KMS-11 (cell line): ENCODE data around the gene MYLK2.

Experiments used
- H2AFZ ChIP-seq: fragments of 200-600 bp; sonication (generic); 2 replicates; pipeline ENCODE4 v1.6.1; 2016; ENCODE audit warnings: antibody characterized with exemption, mixed run types, low read depth
- H3K27ac ChIP-seq: fragments of 200-600 bp; sonication (generic); 2 replicates; pipeline ENCODE4 v1.6.1; 2016; ENCODE audit warnings: mild to moderate bottlenecking, mixed run types
- H3K27me3 ChIP-seq: fragments of 200-600 bp; sonication (generic); 2 replicates; pipeline ENCODE4 v1.6.1; 2017; ENCODE audit warnings: mild to moderate bottlenecking, low read depth, mixed run types, moderate library complexity; ENCODE audit not compliant: insufficient read depth
- H3K36me3 ChIP-seq: fragments of 200-600 bp; sonication (generic); 2 replicates; pipeline ENCODE4 v1.6.1; 2017; ENCODE audit warnings: mild to moderate bottlenecking, mixed run types; ENCODE audit not compliant: insufficient read depth
- H3K4me1 ChIP-seq: fragments of 200-600 bp; sonication (generic); 2 replicates; pipeline ENCODE4 v1.6.1; 2016; ENCODE audit warnings: mild to moderate bottlenecking, low read depth, mixed run types; ENCODE audit not compliant: poor library complexity, severe bottlenecking
- H3K4me2 ChIP-seq: fragments of 200-600 bp; sonication (generic); 2 replicates; pipeline ENCODE4 v1.7.0; 2016; ENCODE audit warnings: mild to moderate bottlenecking, mixed run types
- H3K4me3 ChIP-seq: fragments of 200-600 bp; sonication (generic); IDR thresholded peaks from 2 replicates; pipeline ENCODE4 v1.6.1; 2017; ENCODE audit warnings: low read depth, low read length, mixed read lengths; ENCODE audit not compliant: insufficient read depth
- H3K79me2 ChIP-seq: fragments of 200-600 bp; sonication (generic); 2 replicates; pipeline ENCODE4 v1.6.1; 2016; ENCODE audit warnings: low read depth, mixed run types; ENCODE audit not compliant: insufficient read depth
- H3K9ac ChIP-seq: fragments of 200-600 bp; sonication (generic); 2 replicates; pipeline ENCODE4 v1.6.1; 2016; ENCODE audit warnings: mild to moderate bottlenecking, mixed run types
- H4K20me1 ChIP-seq: fragments of 200-600 bp; sonication (generic); 2 replicates; pipeline ENCODE4 v1.6.1; 2016; ENCODE audit warnings: mild to moderate bottlenecking, mixed run types; ENCODE audit not compliant: insufficient read depth
- TF ChIP-seq, protein P1 (sequence below): fragments of 200-600 bp; sonication (generic); conservative IDR thresholded peaks from 2 replicates; pipeline ENCODE4 v1.6.1; 2017; ENCODE audit warnings: low read depth, mild to moderate bottlenecking, antibody characterized with exemption, low read length, moderate library complexity, mixed read lengths

MYLK2 gene

DNA sequence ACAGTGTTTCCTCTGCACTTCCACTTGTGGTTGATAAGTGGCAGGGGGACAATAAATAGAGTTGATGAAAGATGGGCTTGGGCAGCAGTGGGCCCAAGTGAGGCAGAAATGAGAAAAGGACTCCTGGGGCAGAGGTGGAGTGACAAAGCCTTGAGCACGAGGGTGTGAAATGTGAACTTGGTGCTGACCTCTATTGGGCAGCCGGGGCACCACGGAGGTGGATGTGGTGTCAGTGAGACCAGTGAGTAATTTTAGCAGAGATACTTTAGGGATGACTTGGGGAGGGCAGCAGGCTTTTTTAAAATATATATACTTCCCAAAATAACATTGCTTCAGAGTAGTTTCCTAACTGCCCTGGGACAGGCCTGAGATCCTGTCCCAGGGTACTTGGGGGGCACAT is 30.6 kb upstream of the MYLK2 start:
- peaks cover 20% of the 10 kb centered on the region; the same call in 1 of the 2 replicates for H3K36me3 ChIP-seq
- no peaks in the 10 kb centered on the region for H3K79me2 ChIP-seq

DNA sequence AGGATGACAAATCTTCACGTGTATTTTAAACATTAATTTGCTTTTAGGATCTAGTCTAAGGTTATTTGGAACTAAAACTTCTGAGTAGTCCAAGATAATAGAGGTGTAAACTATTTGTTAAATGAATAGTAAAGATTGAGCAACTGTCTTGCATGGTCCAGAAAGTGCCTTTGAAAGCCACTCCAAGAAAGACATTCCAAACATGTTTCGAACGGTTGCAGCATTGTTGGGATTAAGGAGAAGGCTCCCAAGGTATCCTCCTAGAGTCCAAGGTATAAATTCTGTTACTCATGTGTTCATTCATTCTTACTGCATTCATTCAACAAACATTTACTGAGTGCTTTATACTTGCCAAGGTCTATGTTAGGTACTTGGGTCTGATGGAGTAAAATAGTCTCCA is 28.8 kb upstream of the MYLK2 start:
- Histone ChIP-seq H3K9ac (no peak overlapping the region), H3K4me1 (no peaks in the 10 kb centered on the region), H4K20me1 (no peaks in the 10 kb centered on the region), H2AFZ (no peak overlapping the region), H3K4me2 (no peak overlapping the region), H3K27me3 (no peaks in the 10 kb centered on the region), H3K4me3 (no peak overlapping the region), H3K27ac (no peak overlapping the region), H3K79me2 (no peaks in the 10 kb centered on the region), H3K36me3 (peaks cover 16% of the 10 kb centered on the region; the same call in 1 of the 2 replicates)
- TF ChIP-seq, protein P1, sequence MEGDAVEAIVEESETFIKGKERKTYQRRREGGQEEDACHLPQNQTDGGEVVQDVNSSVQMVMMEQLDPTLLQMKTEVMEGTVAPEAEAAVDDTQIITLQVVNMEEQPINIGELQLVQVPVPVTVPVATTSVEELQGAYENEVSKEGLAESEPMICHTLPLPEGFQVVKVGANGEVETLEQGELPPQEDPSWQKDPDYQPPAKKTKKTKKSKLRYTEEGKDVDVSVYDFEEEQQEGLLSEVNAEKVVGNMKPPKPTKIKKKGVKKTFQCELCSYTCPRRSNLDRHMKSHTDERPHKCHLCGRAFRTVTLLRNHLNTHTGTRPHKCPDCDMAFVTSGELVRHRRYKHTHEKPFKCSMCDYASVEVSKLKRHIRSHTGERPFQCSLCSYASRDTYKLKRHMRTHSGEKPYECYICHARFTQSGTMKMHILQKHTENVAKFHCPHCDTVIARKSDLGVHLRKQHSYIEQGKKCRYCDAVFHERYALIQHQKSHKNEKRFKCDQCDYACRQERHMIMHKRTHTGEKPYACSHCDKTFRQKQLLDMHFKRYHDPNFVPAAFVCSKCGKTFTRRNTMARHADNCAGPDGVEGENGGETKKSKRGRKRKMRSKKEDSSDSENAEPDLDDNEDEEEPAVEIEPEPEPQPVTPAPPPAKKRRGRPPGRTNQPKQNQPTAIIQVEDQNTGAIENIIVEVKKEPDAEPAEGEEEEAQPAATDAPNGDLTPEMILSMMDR = no peak

More for the DNA sequence above, 30.6 kb upstream of the MYLK2 start:
- TF ChIP-seq, protein P1 = 0 out of 2 replicates have a peak, but pooled peaks have one; percentile 17
- Histone ChIP-seq H3K9ac (no peak overlapping the region), H4K20me1 (no peaks in the 10 kb centered on the region), H3K27me3 (no peaks in the 10 kb centered on the region), H3K4me3 (no peak overlapping the region), H2AFZ (no peak overlapping the region), H3K27ac (no peak overlapping the region), H3K4me2 (no peak overlapping the region), H3K4me1 (no peaks in the 10 kb centered on the region)

DNA sequence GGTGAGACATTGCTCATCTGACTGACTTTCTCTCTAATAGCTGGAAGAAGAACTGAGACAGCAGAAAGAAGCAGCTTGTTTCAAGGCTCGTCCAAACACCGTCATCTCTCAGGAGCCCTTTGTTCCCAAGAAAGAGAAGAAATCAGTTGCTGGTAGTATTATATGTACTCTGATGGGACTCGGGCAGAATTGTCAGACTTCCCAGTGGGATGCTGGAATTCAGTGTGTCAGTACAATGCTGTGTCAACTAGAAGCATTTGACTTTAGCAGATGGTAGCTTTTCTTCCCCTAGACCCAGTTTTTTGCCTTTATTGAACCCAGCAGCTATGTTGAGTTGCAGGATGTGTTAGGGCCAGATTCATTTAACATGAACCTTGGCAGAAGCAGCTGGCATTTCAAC is 21.8 kb upstream of the MYLK2 start:
- H3K36me3 ChIP-seq = peaks cover 15% of the 10 kb centered on the region; the same call in 1 of the 2 replicates
- no peak overlapping the region for H3K9ac ChIP-seq
- H3K27ac ChIP-seq = no peak overlapping the region
- H3K4me1 ChIP-seq = no peaks in the 10 kb centered on the region
- no peak overlapping the region for H3K4me2 ChIP-seq
- no peaks in the 10 kb centered on the region for H4K20me1 ChIP-seq
- no peaks in the 10 kb centered on the region for H3K27me3 ChIP-seq
- H3K4me3 ChIP-seq = no peak overlapping the region
- no peak overlapping the region for H2AFZ ChIP-seq
- no peaks in the 10 kb centered on the region for H3K79me2 ChIP-seq
- TF ChIP-seq, protein P1 = no peak

GRCh38 chr20:31801508-31801907 is 17.6 kb upstream of the MYLK2 start:
- Histone ChIP-seq H3K4me1 (peaks cover 13% of the 10 kb centered on the region), H3K4me3 (no peak overlapping the region), H3K27me3 (no peaks in the 10 kb centered on the region), H4K20me1 (no peaks in the 10 kb centered on the region), H3K9ac (no peak overlapping the region), H3K4me2 (no peak overlapping the region), H3K27ac (no peak overlapping the region), H3K79me2 (no peaks in the 10 kb centered on the region), H3K36me3 (peaks cover 8% of the 10 kb centered on the region; the same call in 1 of the 2 replicates), H2AFZ (no peak overlapping the region)
- TF ChIP-seq, protein P1 = no peak
